Fibroblast of pulmonary artery (primary cell): ENCODE measurements around the gene PLEK.
A peak's percentile ranks its signal among the peaks of the same experiment; 100 is the strongest.

Source experiments
- DNase-seq: peaks from one replicate; pipeline ENCODE4 v3.0.0-alpha.2; 2010; ENCODE audit warnings: low read depth
- H3K4me3 ChIP-seq: replicated peaks from 2 replicates; pipeline ENCODE4 v1.5.1; 2011; ENCODE audit warnings: low read depth, mild to moderate bottlenecking, control low read depth, low read length, moderate library complexity
- CTCF ChIP-seq: IDR thresholded peaks from 2 replicates; pipeline ENCODE4 v1.5.1; 2011; ENCODE audit warnings: mild to moderate bottlenecking, control low read depth, low read length, inconsistent platforms; ENCODE audit errors: missing control alignments

PLEK gene

GRCh38 chr2:68363721-68364120 is 1.4 kb upstream of the PLEK start:
- DNase-seq: no peak
- no peak for TF ChIP-seq CTCF
- H3K4me3 ChIP-seq: no peak overlapping the region

- DNase-seq: no peak
- no peak overlapping the region for H3K4me3 ChIP-seq
- no peak for TF ChIP-seq CTCF
Measured at GRCh38 chr2:68366083-68366560, 1.0 kb downstream of the PLEK start.

GRCh38 chr2:68367953-68368653 is 3.0 kb downstream of the PLEK start:
- no peak overlapping the region for H3K4me3 ChIP-seq

GRCh38 chr2:68368654-68369336 is 3.7 kb downstream of the PLEK start:
- DNase-seq: peak; percentile 60
- TF ChIP-seq CTCF: no peak
- H3K4me3 ChIP-seq: no peak overlapping the region

More at GRCh38 chr2:68367953-68368653, 3.0 kb downstream of the PLEK start:
- TF ChIP-seq CTCF: no peak
- peak; percentile 3 for DNase-seq

GRCh38 chr2:68369337-68369734 is 4.3 kb downstream of the PLEK start:
- DNase-seq: no peak
- H3K4me3 ChIP-seq: no peak overlapping the region
- TF ChIP-seq CTCF: no peak

- no peak for DNase-seq
- TF ChIP-seq CTCF: no peak
- no peak overlapping the region for H3K4me3 ChIP-seq
Measured at GRCh38 chr2:68371138-68371537, 6.1 kb downstream of the PLEK start.
